HepG2 (cell line): Measurements from ENCODE around the gene TMEM50B. TPM values are rescaled to one million over a fixed set of nuclear protein-coding genes. Genes with fewer than 3 reads are reported as not detected.

ENCODE experiments used
- CREB1 ChIP-seq, 2 experiments: fragments of 450-650 bp in 1 of 2; IDR thresholded peaks; 2 replicates each; pipeline ENCODE4 v1.6.1; 2016 to 2017; ENCODE audit warnings: control low read depth in 1 of 2, mild to moderate bottlenecking in 1 of 2, missing compliant biosample characterization in 1 of 2, missing genetic modification characterization in 1 of 2
- CREM ChIP-seq, 2 experiments: sonication (generic) in 1 of 2; formaldehyde crosslinking in 1 of 2; IDR thresholded peaks; 2 replicates each; pipeline versions ENCODE4 v1.4.0 to v1.6.1; 2016 to 2020; ENCODE audit warnings: antibody characterized with exemption in 1 of 2, mild to moderate bottlenecking in 1 of 2, missing genetic modification reagents in 1 of 2
- FIP1L1 ChIP-seq: fragments of 200-400 bp; formaldehyde crosslinking; IDR thresholded peaks from 2 replicates; pipeline ENCODE4 v1.6.1; 2018; ENCODE audit warnings: low read depth, mild to moderate bottlenecking, low read length, moderate library complexity, borderline replicate concordance; ENCODE audit not compliant: insufficient read depth
- HNRNPK ChIP-seq: fragments of 200-400 bp; formaldehyde crosslinking; IDR thresholded peaks from 2 replicates; pipeline ENCODE4 v1.6.1; 2018; ENCODE audit warnings: low read length, low read depth, moderate library complexity, mild to moderate bottlenecking; ENCODE audit not compliant: poor library complexity, severe bottlenecking
- KDM5B ChIP-seq: sonication (generic); formaldehyde crosslinking; IDR thresholded peaks from 2 replicates; pipeline ENCODE4 v1.4.0; 2020; ENCODE audit warnings: missing genetic modification reagents, mild to moderate bottlenecking, borderline replicate concordance
- MAZ ChIP-seq, 2 experiments: sonication (generic) in 1 of 2; formaldehyde crosslinking in 1 of 2; IDR thresholded peaks; 2 replicates each; pipeline versions ENCODE4 v1.5.0 to v1.6.1; 2012 to 2020; ENCODE audit warnings: low read depth in 2 of 2, mild to moderate bottlenecking in 2 of 2, borderline replicate concordance in 1 of 2, improper control_type of control experiment in 1 of 2, low read length in 1 of 2, missing genetic modification reagents in 1 of 2, moderate library complexity in 1 of 2
- NFAT5 ChIP-seq: sonication (generic); formaldehyde crosslinking; IDR thresholded peaks from 2 replicates; pipeline ENCODE4 v1.4.0; 2020; ENCODE audit warnings: missing genetic modification reagents
- NFATC3 ChIP-seq: sonication (generic); formaldehyde crosslinking; IDR thresholded peaks from 2 replicates; pipeline ENCODE4 v1.5.1; 2020; ENCODE audit warnings: mild to moderate bottlenecking, missing genetic modification reagents
- PCBP1 ChIP-seq: fragments of 200-400 bp; formaldehyde crosslinking; IDR thresholded peaks from 2 replicates; pipeline ENCODE4 v1.6.1; 2017; ENCODE audit warnings: mild to moderate bottlenecking, low read depth, low read length, borderline replicate concordance
- RBFOX2 ChIP-seq: fragments of 200-400 bp; formaldehyde crosslinking; IDR thresholded peaks from 2 replicates; pipeline ENCODE4 v1.6.1; 2017; ENCODE audit warnings: low read depth, mild to moderate bottlenecking, low read length
- SATB2 ChIP-seq: sonication (generic); formaldehyde crosslinking; IDR thresholded peaks from 2 replicates; pipeline ENCODE4 v1.5.0; 2020; ENCODE audit warnings: missing genetic modification reagents
- SP2 ChIP-seq: sonication (generic); formaldehyde crosslinking; IDR thresholded peaks from 2 replicates; pipeline ENCODE4 v1.5.1; 2020; ENCODE audit warnings: mild to moderate bottlenecking, missing genetic modification reagents
- SP4 ChIP-seq: sonication (generic); formaldehyde crosslinking; IDR thresholded peaks from 2 replicates; pipeline ENCODE4 v1.8.1; 2023; ENCODE audit warnings: mild to moderate bottlenecking, missing genetic modification reagents
- SRF ChIP-seq: IDR thresholded peaks from 2 replicates; pipeline ENCODE4 v1.6.1; 2011; ENCODE audit warnings: mild to moderate bottlenecking, low read depth, low read length, moderate library complexity
- SRY ChIP-seq: sonication (generic); formaldehyde crosslinking; IDR thresholded peaks from 2 replicates; pipeline ENCODE4 v1.8.0; 2022; ENCODE audit warnings: mild to moderate bottlenecking, missing genetic modification reagents
- SUZ12 ChIP-seq: fragments of 150-350 bp; IDR thresholded peaks from 2 replicates; pipeline ENCODE4 v1.6.1; 2014; ENCODE audit warnings: low read depth, low read length
- TBX2 ChIP-seq: sonication (generic); formaldehyde crosslinking; IDR thresholded peaks from 2 replicates; pipeline ENCODE4 v1.5.0; 2020; ENCODE audit warnings: missing genetic modification reagents, mild to moderate bottlenecking, borderline replicate concordance
- ZFAT ChIP-seq: sonication (generic); formaldehyde crosslinking; conservative IDR thresholded peaks from 2 replicates; pipeline ENCODE4 v1.8.1; 2023; ENCODE audit warnings: missing genetic modification reagents, inconsistent platforms
- ZMAT3 ChIP-seq: sonication (generic); formaldehyde crosslinking; conservative IDR thresholded peaks from 2 replicates; pipeline ENCODE4 v1.7.0; 2021; ENCODE audit warnings: missing genetic modification reagents
- ZNF235 ChIP-seq: sonication (generic); formaldehyde crosslinking; IDR thresholded peaks from 2 replicates; pipeline ENCODE4 v1.8.1; 2023; ENCODE audit warnings: mild to moderate bottlenecking, missing genetic modification reagents, borderline replicate concordance
- ZNF24 ChIP-seq: fragments of 450-650 bp; IDR thresholded peaks from 2 replicates; pipeline ENCODE4 v1.6.1; 2017; ENCODE audit warnings: antibody characterized with exemption, mild to moderate bottlenecking
- ZNF430 ChIP-seq: sonication (generic); formaldehyde crosslinking; IDR thresholded peaks from 2 replicates; pipeline ENCODE4 v1.9.0; 2021; ENCODE audit warnings: mild to moderate bottlenecking, missing genetic modification reagents
- polyA plus RNA-seq, 8 experiments: library from polyadenylated mRNA; depleted of rRNA in 3 of 8; stranded (reverse) in 7 of 8; unstranded in 1 of 8; fragments of >200 nt; fragmentation: Illumina TruSeq in 4 of 8; extraction: Trizol in 4 of 8; gene quantifications; 2 replicates each; pipeline versions ENCODE4 v1.2.1 to v1.2.3, GENCODE V29; 2011 to 2016; ENCODE audit warnings: low read depth in 4 of 8, missing spikeins in 1 of 8, mixed read lengths in 1 of 8; ENCODE audit not compliant: insufficient read depth in 1 of 8
- total RNA-seq, 5 experiments: library from RNA; depleted of rRNA; stranded (reverse); fragments of >200 nt; fragmentation: Illumina TruSeq; extraction: Trizol; gene quantifications; 2 replicates each; pipeline ENCODE4 v1.2.3, GENCODE V29; 2016; ENCODE audit warnings: low read depth in 1 of 5
- TF ChIP-seq, protein P1 (sequence below): IDR thresholded peaks from 2 replicates; pipeline ENCODE4 v1.6.1; 2016; ENCODE audit warnings: mild to moderate bottlenecking, missing biosample characterization, missing genetic modification reagents

The TMEM50B gene
- total and polyA plus RNA-seq, 2 of the 13 experiments (the other 11 are each of a cell fraction or from before 2014, with no cell fraction given), result 29.9 to 46.3 TPM

DNA sequence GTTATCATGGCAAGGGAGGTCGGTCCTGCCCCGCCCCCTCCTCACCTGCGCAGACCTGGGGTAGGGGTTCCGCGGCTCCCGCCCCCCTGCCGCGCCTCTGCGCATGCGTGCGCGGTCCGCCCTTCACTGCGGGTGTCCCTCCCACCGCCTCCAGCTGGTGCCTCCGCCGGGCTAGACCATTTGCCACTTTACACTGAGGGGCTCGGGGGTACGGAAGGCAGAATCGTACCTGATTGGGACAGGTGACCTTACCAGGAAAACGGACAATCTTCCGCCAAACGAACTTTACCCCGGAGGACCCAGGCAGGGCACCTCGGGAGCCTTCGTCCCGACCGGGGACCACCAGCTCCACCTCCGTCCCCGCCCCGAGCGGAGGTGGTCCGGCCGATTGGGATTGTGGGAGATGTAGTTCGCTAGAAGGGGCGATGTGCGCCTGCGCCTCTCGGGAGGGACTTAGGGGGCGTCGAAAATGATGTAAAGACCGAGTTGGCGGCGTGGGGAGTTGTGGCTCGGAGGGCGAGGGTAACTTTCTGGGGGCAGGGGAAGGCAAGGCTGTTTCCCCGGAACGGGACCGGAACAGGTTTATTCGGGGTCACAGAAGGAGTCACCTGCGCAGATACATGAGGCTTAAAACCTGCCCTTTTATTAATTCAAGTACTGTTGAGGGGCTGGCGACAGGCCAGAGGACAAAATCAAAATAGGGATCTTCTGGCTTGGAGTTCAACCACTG, 11.8 kb upstream of the TMEM50B start, which contains the start of gene DNAJC28 (continued):
- TF ChIP-seq HNRNPK, result no peak
- TF ChIP-seq CREB1 (IDR thresholded peaks at IDR 0.05), result peak; percentile 31; the same call in 1 of the 2 replicates
- TF ChIP-seq CREB1 (CRISPR knock-in tag; IDR thresholded peaks at IDR 0.05), result peak; percentile 24; the same call in 1 of the 2 replicates
- peak; percentile 73; the same call in 1 of the 2 replicates for TF ChIP-seq SP4
- peak; percentile 80 for TF ChIP-seq RBFOX2
- 0 out of 2 replicates have a peak, but pooled peaks have one; percentile 26 for TF ChIP-seq ZNF235 (CRISPR knock-in tag)
- TF ChIP-seq TBX2 (CRISPR knock-in tag), result peak; percentile 43; the same call in 1 of the 2 replicates
- TF ChIP-seq CREM (IDR thresholded peaks at IDR 0.05), result peak; percentile 73; the same call in 1 of the 2 replicates
- TF ChIP-seq CREM (CRISPR knock-in tag; IDR thresholded peaks at IDR 0.05), result no peak
- peak; percentile 59; the same call in 1 of the 2 replicates for TF ChIP-seq FIP1L1
- 0 out of 2 replicates have a peak, but pooled peaks have one; percentile 52 for TF ChIP-seq MAZ (IDR thresholded peaks at IDR 0.05; ENCODE audit: borderline replicate concordance, low read depth, low read length)
- TF ChIP-seq MAZ (CRISPR knock-in tag; IDR thresholded peaks at IDR 0.05; ENCODE audit: low read depth), result peak; percentile 54; the same call in 1 of the 2 replicates
- TF ChIP-seq ZNF24, result no peak
- TF ChIP-seq SRF, result no peak
- TF ChIP-seq, protein P1, sequence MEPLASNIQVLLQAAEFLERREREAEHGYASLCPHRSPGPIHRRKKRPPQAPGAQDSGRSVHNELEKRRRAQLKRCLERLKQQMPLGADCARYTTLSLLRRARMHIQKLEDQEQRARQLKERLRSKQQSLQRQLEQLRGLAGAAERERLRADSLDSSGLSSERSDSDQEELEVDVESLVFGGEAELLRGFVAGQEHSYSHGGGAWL (CRISPR knock-in tag), result peak; percentile 66; the same call in 1 of the 2 replicates
- peak; percentile 54 for TF ChIP-seq SUZ12
- TF ChIP-seq ZFAT (CRISPR knock-in tag), result no peak
- TF ChIP-seq NFATC3 (CRISPR knock-in tag), result no peak
- TF ChIP-seq SP2 (CRISPR knock-in tag), result 0 out of 2 replicates have a peak, but pooled peaks have one; percentile 19
- TF ChIP-seq SATB2 (CRISPR knock-in tag), result no peak
- peak; percentile 69; the same call in 1 of the 2 replicates for TF ChIP-seq KDM5B (CRISPR knock-in tag)
- 0 out of 2 replicates have a peak, but pooled peaks have one; percentile 63 for TF ChIP-seq SRY (CRISPR knock-in tag)
- peak; percentile 76; the same call in 1 of the 2 replicates for TF ChIP-seq ZNF430 (CRISPR knock-in tag)
- TF ChIP-seq NFAT5 (CRISPR knock-in tag), result no peak
- TF ChIP-seq PCBP1, result peak; percentile 91; the same call in 1 of the 2 replicates
- peak; percentile 79; the same call in 1 of the 2 replicates for TF ChIP-seq ZMAT3 (CRISPR knock-in tag)
